Tibial nerve (tissue), 4 donors: ENCODE data around the gene TTC33.

Source experiments
- CTCF ChIP-seq, 5 experiments: fragments of 200-600 bp in 3 of 5; fragments of 450-650 bp in 2 of 5; sonication (generic) in 3 of 5; IDR thresholded peaks; one replicate each; pipeline ENCODE4 v1.5.1; 2016 to 2019; ENCODE audit warnings: antibody characterized with exemption in 5 of 5, mild to moderate bottlenecking in 3 of 5, moderate library complexity in 2 of 5
- EP300 ChIP-seq, 2 donors: sonication (generic); formaldehyde crosslinking; IDR thresholded peaks; one replicate each; pipeline ENCODE4 v1.6.1; 2017; ENCODE audit warnings: antibody characterized with exemption in 2 of 2, mild to moderate bottlenecking in 1 of 2
- POLR2A ChIP-seq, 2 donors: fragments of 450-650 bp; IDR thresholded peaks; one replicate each; pipeline ENCODE4 v1.6.1; 2017; ENCODE audit warnings: antibody characterized with exemption in 2 of 2, mild to moderate bottlenecking in 2 of 2, moderate library complexity in 2 of 2

GRCh38 chr5:40572391-40572790, 183.4 kb downstream of the TTC33 start:
- TF ChIP-seq POLR2A (IDR thresholded peaks at IDR 0.05) (no peak), CTCF (IDR thresholded peaks at IDR 0.05) (no peak), EP300 (IDR thresholded peaks at IDR 0.05) (no peak)
